Endodermal cell (in vitro differentiated cells): ENCODE measurements around the gene TSTD2. TPM values are rescaled to one million over a fixed set of nuclear protein-coding genes. Genes with fewer than 3 reads are reported as not detected.

ENCODE experiments used
- DNase-seq: peaks from one replicate; pipeline ENCODE4 v3.0.0-alpha.2; 2017
- H3K27ac ChIP-seq: 2 replicates; pipeline ENCODE4 v1.5.1; 2013; ENCODE audit warnings: mild to moderate bottlenecking, low read depth, low read length, moderate library complexity
- H3K27me3 ChIP-seq: 2 replicates; pipeline ENCODE4 v1.6.1; 2013; ENCODE audit warnings: mild to moderate bottlenecking, low read length, moderate library complexity; ENCODE audit not compliant: insufficient read depth, control insufficient read depth, poor library complexity, severe bottlenecking
- H3K36me3 ChIP-seq: 2 replicates; pipeline ENCODE4 v1.7.0; 2013; ENCODE audit warnings: mild to moderate bottlenecking, low read length, moderate library complexity; ENCODE audit not compliant: control insufficient read depth, insufficient read depth
- H3K4me1 ChIP-seq: one replicate; pipeline ENCODE4 v1.7.0; 2013; ENCODE audit warnings: low read length; ENCODE audit not compliant: control insufficient read depth, insufficient read depth
- H3K4me3 ChIP-seq: 2 replicates; pipeline ENCODE4 v1.5.1; 2013; ENCODE audit warnings: mild to moderate bottlenecking, low read length, moderate library complexity
- H3K9ac ChIP-seq: 2 replicates; pipeline ENCODE4 v1.6.1; 2013; ENCODE audit warnings: mild to moderate bottlenecking, low read length, moderate library complexity; ENCODE audit not compliant: poor library complexity, severe bottlenecking; ENCODE audit errors: extremely low read depth
- H3K9me3 ChIP-seq: 2 replicates; pipeline ENCODE4 v1.6.1; 2013; ENCODE audit warnings: mild to moderate bottlenecking, low read length, moderate library complexity; ENCODE audit not compliant: control insufficient read depth
- H3K27ac Mint-ChIP-seq: 2 replicates; pipeline ENCODE4 v1.8.0; 2020; ENCODE audit warnings: mixed read lengths
- H3K27me3 Mint-ChIP-seq: 2 replicates; pipeline ENCODE4 v1.8.0; 2021; ENCODE audit warnings: mild to moderate bottlenecking, mixed read lengths; ENCODE audit not compliant: insufficient read depth
- H3K36me3 Mint-ChIP-seq: 2 replicates; pipeline ENCODE4 v1.8.0; 2020; ENCODE audit warnings: low read depth, mixed read lengths
- H3K4me1 Mint-ChIP-seq: 2 replicates; pipeline ENCODE4 v1.8.0; 2020; ENCODE audit warnings: mixed read lengths
- H3K4me3 Mint-ChIP-seq: 2 replicates; pipeline ENCODE4 v1.8.0; 2020; ENCODE audit warnings: mild to moderate bottlenecking, moderate library complexity, mixed read lengths
- H3K9me3 Mint-ChIP-seq: 2 replicates; pipeline ENCODE4 v1.8.0; 2020; ENCODE audit warnings: mild to moderate bottlenecking, mixed read lengths
- CTCF ChIP-seq: fragments of 200-600 bp; sonication (generic); conservative IDR thresholded peaks from 2 replicates; pipeline ENCODE4 v1.5.0; 2021; ENCODE audit warnings: antibody characterized with exemption, mild to moderate bottlenecking
- WGBS, 2 experiments: methylation state at CpG; one replicate each; pipeline versions ENCODE4 v1.1.5 to v1.1.7; 2013; ENCODE audit warnings: missing lambda C conversion rate in 2 of 2, mixed read lengths in 1 of 2; ENCODE audit not compliant: insufficient coverage in 1 of 2, insufficient read length in 1 of 2; 5-methylcytosine and 5-hydroxymethylcytosine counted together
- total RNA-seq, 2 donors: library from RNA; stranded (reverse); fragmentation: NEBNext Ultra II Directional in 1 of 2; extraction: Animal tissue kit (Norgen Biotek cat#: 25700) in 1 of 2; gene quantifications; 2 replicates in 1 of 2; 3 replicates in 1 of 2; pipeline ENCODE4 v1.2.1, GENCODE V29; 2021

The TSTD2 gene
- total RNA-seq, 2 donors from 2014 or later, result 23.0 TPM

- 87 to 89% methylated on average over 2 to 3 of the region's 3 CpGs for WGBS, 2 experiments
- Mint-ChIP-seq H3K4me1 (no peaks in the 10 kb centered on the region), H3K36me3 (no peaks in the 10 kb centered on the region), H3K9me3 (no peaks in the 10 kb centered on the region), H3K27ac (no peak overlapping the region), H3K4me3 (no peak overlapping the region), H3K27me3 (peaks cover 2% of the 10 kb centered on the region)
- H3K27ac ChIP-seq, result no peak overlapping the region
- no peak overlapping the region for H3K9ac ChIP-seq
- no peak for TF ChIP-seq CTCF
- H3K36me3 ChIP-seq, result no peaks in the 10 kb centered on the region
- H3K4me3 ChIP-seq, result no peak overlapping the region
- no peaks in the 10 kb centered on the region for H3K27me3 ChIP-seq
- no peaks in the 10 kb centered on the region for H3K9me3 ChIP-seq
- H3K4me1 ChIP-seq, result no peaks in the 10 kb centered on the region
- no peak for DNase-seq
Observed at GRCh38 chr9:97558701-97559101, 74.5 kb downstream of the TSTD2 start.

- WGBS, 2 experiments, result 90 to 92% methylated on average over 7 of the region's 7 CpGs
- no peaks in the 10 kb centered on the region for H3K4me1 Mint-ChIP-seq
- Histone ChIP-seq H3K27me3 (no peaks in the 10 kb centered on the region), H3K4me3 (no peak overlapping the region), H3K4me1 (no peaks in the 10 kb centered on the region), H3K9ac (no peak overlapping the region), H3K36me3 (peaks cover 7% of the 10 kb centered on the region), H3K27ac (no peak overlapping the region), H3K9me3 (no peaks in the 10 kb centered on the region)
- no peaks in the 10 kb centered on the region for H3K36me3 Mint-ChIP-seq
- peaks cover 2% of the 10 kb centered on the region for H3K27me3 Mint-ChIP-seq
- H3K9me3 Mint-ChIP-seq, result no peaks in the 10 kb centered on the region
- DNase-seq, result no peak
- no peak for TF ChIP-seq CTCF
- no peak overlapping the region for H3K27ac Mint-ChIP-seq
- no peak overlapping the region for H3K4me3 Mint-ChIP-seq
Observed at GRCh38 chr9:97557606-97558095, 75.5 kb downstream of the TSTD2 start.

- Mint-ChIP-seq H3K4me1 (no peaks in the 10 kb centered on the region), H3K9me3 (no peaks in the 10 kb centered on the region), H3K36me3 (no peaks in the 10 kb centered on the region), H3K27me3 (peaks cover 2% of the 10 kb centered on the region), H3K27ac (no peak overlapping the region), H3K4me3 (no peak overlapping the region)
- Histone ChIP-seq H3K36me3 (peaks cover 7% of the 10 kb centered on the region), H3K9me3 (no peaks in the 10 kb centered on the region), H3K27me3 (no peaks in the 10 kb centered on the region), H3K9ac (no peak overlapping the region), H3K4me3 (no peak overlapping the region), H3K27ac (no peak overlapping the region), H3K4me1 (no peaks in the 10 kb centered on the region)
- no peak for DNase-seq
- no peak for TF ChIP-seq CTCF
- WGBS, 2 experiments, result 93 to 98% methylated on average over 9 to 15 of the region's 15 CpGs
Observed at GRCh38 chr9:97556721-97557605, 76.2 kb downstream of the TSTD2 start.
